ENCODE data around the gene KANSL1L. TPM values are rescaled to one million over a fixed set of nuclear protein-coding genes. Genes with fewer than 3 reads are reported as not detected.

The KANSL1L gene
- total RNA-seq, 2 experiments from 2014 or later = 4.4 to 4.8 TPM

- intact Hi-C loops (cut with micrococcal nuclease) = no loop called here
- Mint-ChIP-seq H3K4me1 (ENCODE audit: low read depth) (no peaks in the 10 kb centered on the region), H3K36me3 (ENCODE audit: low read depth) (peaks cover 18% of the 10 kb centered on the region), H3K4me3 (no peak overlapping the region), H3K9me3 (peaks cover 26% of the 10 kb centered on the region), H3K27ac (no peak overlapping the region), H3K27me3 (ENCODE audit: low read depth) (no peaks in the 10 kb centered on the region)
- DNase-seq = no peak
- CTCF ChIA-PET = no interaction called here
Observed at GRCh38 chr2:210054696-210055095, 116.5 kb downstream of the KANSL1L start.

- peaks cover 21% of the 10 kb centered on the region for H3K36me3 Mint-ChIP-seq (ENCODE audit: low read depth)
- no peaks in the 10 kb centered on the region for H3K27me3 Mint-ChIP-seq (ENCODE audit: low read depth)
- no peak overlapping the region for H3K27ac Mint-ChIP-seq
- no peak for DNase-seq
- no peaks in the 10 kb centered on the region for H3K4me1 Mint-ChIP-seq (ENCODE audit: low read depth)
- intact Hi-C loops (cut with micrococcal nuclease) = no loop called here
- H3K4me3 Mint-ChIP-seq = no peak overlapping the region
- CTCF ChIA-PET = interaction anchor here (0.8 kb wide), 1 partner anchor 11 kb away, joined by 3 read pairs; no protein-coding TSS in a partner anchor
- H3K9me3 Mint-ChIP-seq = peaks cover 17% of the 10 kb centered on the region
Observed at GRCh38 chr2:210050885-210051284, 120.3 kb downstream of the KANSL1L start.

- Mint-ChIP-seq H3K27me3 (ENCODE audit: low read depth) (no peaks in the 10 kb centered on the region), H3K27ac (no peak overlapping the region), H3K36me3 (ENCODE audit: low read depth) (peaks cover 17% of the 10 kb centered on the region), H3K9me3 (peaks cover 10% of the 10 kb centered on the region), H3K4me3 (no peak overlapping the region), H3K4me1 (ENCODE audit: low read depth) (no peaks in the 10 kb centered on the region)
- intact Hi-C loops (cut with micrococcal nuclease) = no loop called here
- no peak for DNase-seq
- CTCF ChIA-PET = no interaction called here
Observed at GRCh38 chr2:210049831-210050230, 121.4 kb downstream of the KANSL1L start.

GRCh38 chr2:210046851-210047500 lies 124.2 kb downstream of the KANSL1L start:
- H3K27ac Mint-ChIP-seq = no peak overlapping the region
- peaks cover 7% of the 10 kb centered on the region for H3K9me3 Mint-ChIP-seq

GRCh38 chr2:210038078-210038477 lies 133.1 kb downstream of the KANSL1L start:
- CTCF ChIA-PET = interaction anchor here (0.7 kb wide), 1 partner anchor 35 kb away, joined by 3 read pairs; no protein-coding TSS in a partner anchor
- H3K4me1 Mint-ChIP-seq (ENCODE audit: low read depth) = peaks cover 6% of the 10 kb centered on the region
- H3K9me3 Mint-ChIP-seq = peaks cover 3% of the 10 kb centered on the region
- no peaks in the 10 kb centered on the region for H3K27me3 Mint-ChIP-seq (ENCODE audit: low read depth)
- H3K4me3 Mint-ChIP-seq = no peak overlapping the region
- DNase-seq = no peak
- H3K27ac Mint-ChIP-seq = no peak overlapping the region
- peaks cover 15% of the 10 kb centered on the region for H3K36me3 Mint-ChIP-seq (ENCODE audit: low read depth)
- intact Hi-C loops (cut with micrococcal nuclease) = no loop called here

More at GRCh38 chr2:210046851-210047500, 124.2 kb downstream of the KANSL1L start:
- Mint-ChIP-seq H3K4me1 (ENCODE audit: low read depth) (no peaks in the 10 kb centered on the region), H3K4me3 (no peak overlapping the region), H3K27me3 (ENCODE audit: low read depth) (no peaks in the 10 kb centered on the region), H3K36me3 (ENCODE audit: low read depth) (peaks cover 15% of the 10 kb centered on the region)
- DNase-seq = no peak
- intact Hi-C loops (cut with micrococcal nuclease) = no loop called here
- CTCF ChIA-PET = no interaction called here

GRCh38 chr2:210035679-210036078 lies 135.5 kb downstream of the KANSL1L start:
- H3K27me3 Mint-ChIP-seq (ENCODE audit: low read depth) = no peaks in the 10 kb centered on the region
- no peak for DNase-seq
- H3K9me3 Mint-ChIP-seq = peaks cover 3% of the 10 kb centered on the region
- no peak overlapping the region for H3K4me3 Mint-ChIP-seq
- H3K27ac Mint-ChIP-seq = no peak overlapping the region
- intact Hi-C loops (cut with micrococcal nuclease) = no loop called here
- peaks cover 6% of the 10 kb centered on the region for H3K4me1 Mint-ChIP-seq (ENCODE audit: low read depth)
- H3K36me3 Mint-ChIP-seq (ENCODE audit: low read depth) = peaks cover 13% of the 10 kb centered on the region
- CTCF ChIA-PET = interaction anchor here (0.6 kb wide), 1 partner anchor 449 kb away, joined by 6 read pairs; no protein-coding TSS in a partner anchor

- intact Hi-C loops (cut with micrococcal nuclease) = no loop called here
- H3K4me1 Mint-ChIP-seq (ENCODE audit: low read depth) = peaks cover 6% of the 10 kb centered on the region
- H3K4me3 Mint-ChIP-seq = no peak overlapping the region
- H3K27ac Mint-ChIP-seq = no peak overlapping the region
- peaks cover 3% of the 10 kb centered on the region for H3K9me3 Mint-ChIP-seq
- H3K27me3 Mint-ChIP-seq (ENCODE audit: low read depth) = no peaks in the 10 kb centered on the region
- CTCF ChIA-PET = no interaction called here
- peaks cover 13% of the 10 kb centered on the region for H3K36me3 Mint-ChIP-seq (ENCODE audit: low read depth)
- no peak for DNase-seq
Observed at GRCh38 chr2:210034087-210034683, 137.0 kb downstream of the KANSL1L start.

GRCh38 chr2:210028178-210028577 lies 143.0 kb downstream of the KANSL1L start:
- CTCF ChIA-PET = interaction anchor here (0.6 kb wide), 1 partner anchor 400 kb away, joined by 3 read pairs; no protein-coding TSS in a partner anchor
- Mint-ChIP-seq H3K36me3 (ENCODE audit: low read depth) (peaks cover 16% of the 10 kb centered on the region), H3K9me3 (no peaks in the 10 kb centered on the region), H3K4me3 (no peak overlapping the region), H3K27me3 (ENCODE audit: low read depth) (no peaks in the 10 kb centered on the region), H3K4me1 (ENCODE audit: low read depth) (no peaks in the 10 kb centered on the region), H3K27ac (no peak overlapping the region)
- DNase-seq = no peak
- intact Hi-C loops (cut with micrococcal nuclease) = no loop called here

GRCh38 chr2:210027608-210028007 lies 143.6 kb downstream of the KANSL1L start:
- no peak for DNase-seq
- H3K9me3 Mint-ChIP-seq = no peaks in the 10 kb centered on the region
- CTCF ChIA-PET = interaction anchor here (1.1 kb wide), 1 partner anchor 172 kb away, joined by 4 read pairs; no protein-coding TSS in a partner anchor
- H3K27ac Mint-ChIP-seq = no peak overlapping the region
- no peak overlapping the region for H3K4me3 Mint-ChIP-seq
- intact Hi-C loops (cut with micrococcal nuclease) = no loop called here
- H3K4me1 Mint-ChIP-seq (ENCODE audit: low read depth) = no peaks in the 10 kb centered on the region
- no peaks in the 10 kb centered on the region for H3K27me3 Mint-ChIP-seq (ENCODE audit: low read depth)
- H3K36me3 Mint-ChIP-seq (ENCODE audit: low read depth) = peaks cover 15% of the 10 kb centered on the region

GRCh38 chr2:210022824-210023223 lies 148.4 kb downstream of the KANSL1L start:
- H3K27ac Mint-ChIP-seq = no peak overlapping the region
- no peaks in the 10 kb centered on the region for H3K4me1 Mint-ChIP-seq (ENCODE audit: low read depth)
- CTCF ChIA-PET = no interaction called here
- intact Hi-C loops (cut with micrococcal nuclease) = no loop called here
- no peak overlapping the region for H3K4me3 Mint-ChIP-seq
- no peaks in the 10 kb centered on the region for H3K27me3 Mint-ChIP-seq (ENCODE audit: low read depth)
- no peaks in the 10 kb centered on the region for H3K9me3 Mint-ChIP-seq
- H3K36me3 Mint-ChIP-seq (ENCODE audit: low read depth) = peaks cover 30% of the 10 kb centered on the region
- no peak for DNase-seq

- Mint-ChIP-seq H3K27me3 (ENCODE audit: low read depth) (no peaks in the 10 kb centered on the region), H3K4me3 (no peak overlapping the region), H3K36me3 (ENCODE audit: low read depth) (peaks cover 39% of the 10 kb centered on the region), H3K9me3 (no peaks in the 10 kb centered on the region), H3K4me1 (ENCODE audit: low read depth) (no peaks in the 10 kb centered on the region), H3K27ac (no peak overlapping the region)
- no peak for DNase-seq
- intact Hi-C loops (cut with micrococcal nuclease) = no loop called here
- CTCF ChIA-PET = no interaction called here
Observed at GRCh38 chr2:210020138-210020537, 151.1 kb downstream of the KANSL1L start.

- CTCF ChIA-PET = interaction anchor here (0.6 kb wide), 2 partner anchors 57 to 244 kb away, joined by 3 read pairs; no protein-coding TSS in a partner anchor
- peaks cover 40% of the 10 kb centered on the region for H3K36me3 Mint-ChIP-seq (ENCODE audit: low read depth)
Observed at GRCh38 chr2:210009896-210010295, 161.3 kb downstream of the KANSL1L start.

GRCh38 chr2:210009126-210009525 lies 162.1 kb downstream of the KANSL1L start:
- H3K27ac Mint-ChIP-seq = no peak overlapping the region
- peaks cover 41% of the 10 kb centered on the region for H3K36me3 Mint-ChIP-seq (ENCODE audit: low read depth)

More at GRCh38 chr2:210009896-210010295, 161.3 kb downstream of the KANSL1L start:
- H3K4me1 Mint-ChIP-seq (ENCODE audit: low read depth) = peaks cover 48% of the 10 kb centered on the region
- intact Hi-C loops (cut with micrococcal nuclease) = no loop called here
- no peak overlapping the region for H3K4me3 Mint-ChIP-seq
- no peak for DNase-seq
- no peaks in the 10 kb centered on the region for H3K27me3 Mint-ChIP-seq (ENCODE audit: low read depth)
- no peaks in the 10 kb centered on the region for H3K9me3 Mint-ChIP-seq
- H3K27ac Mint-ChIP-seq = no peak overlapping the region

More at GRCh38 chr2:210009126-210009525, 162.1 kb downstream of the KANSL1L start:
- Mint-ChIP-seq H3K4me3 (no peak overlapping the region), H3K9me3 (no peaks in the 10 kb centered on the region), H3K27me3 (ENCODE audit: low read depth) (no peaks in the 10 kb centered on the region), H3K4me1 (ENCODE audit: low read depth) (peaks cover 54% of the 10 kb centered on the region)
- CTCF ChIA-PET = no interaction called here
- no peak for DNase-seq
- intact Hi-C loops (cut with micrococcal nuclease) = no loop called here
